Gastroesophageal sphincter (tissue), 3 donors: ENCODE data around the gene HNF4A.

ENCODE experiments used
- CTCF ChIP-seq, 4 experiments: fragments of 200-600 bp in 2 of 4; fragments of 450-650 bp in 2 of 4; sonication (generic) in 1 of 4; IDR thresholded peaks; one replicate each; pipeline ENCODE4 v1.5.1; 2017 to 2019; ENCODE audit warnings: antibody characterized with exemption in 4 of 4, mild to moderate bottlenecking in 2 of 4, moderate library complexity in 2 of 4
- EP300 ChIP-seq: sonication (generic); formaldehyde crosslinking; IDR thresholded peaks from one replicate; pipeline ENCODE4 v1.6.1; 2017; ENCODE audit warnings: antibody characterized with exemption, mild to moderate bottlenecking

GRCh38 chr20:44470327-44470726 lies 114.8 kb downstream of the HNF4A start:
- no peak for TF ChIP-seq CTCF (IDR thresholded peaks at IDR 0.05)
- no peak for TF ChIP-seq EP300
